Activated naive CD4-positive, alpha-beta T cell treated with anti-CD3 and anti-CD28 coated beads, Interleukin-2, amount 50 U/mL, for 16 hours (primary cell): ENCODE results near the gene SLCO2B1.

Source experiments
- DNase-seq: peaks from one replicate; pipeline ENCODE4 v3.0.0-alpha.2; 2020

SLCO2B1 gene

GRCh38 chr11:75195167-75195962 is 44.5 kb downstream of the SLCO2B1 start:
- DNase-seq: no peak

DNA sequence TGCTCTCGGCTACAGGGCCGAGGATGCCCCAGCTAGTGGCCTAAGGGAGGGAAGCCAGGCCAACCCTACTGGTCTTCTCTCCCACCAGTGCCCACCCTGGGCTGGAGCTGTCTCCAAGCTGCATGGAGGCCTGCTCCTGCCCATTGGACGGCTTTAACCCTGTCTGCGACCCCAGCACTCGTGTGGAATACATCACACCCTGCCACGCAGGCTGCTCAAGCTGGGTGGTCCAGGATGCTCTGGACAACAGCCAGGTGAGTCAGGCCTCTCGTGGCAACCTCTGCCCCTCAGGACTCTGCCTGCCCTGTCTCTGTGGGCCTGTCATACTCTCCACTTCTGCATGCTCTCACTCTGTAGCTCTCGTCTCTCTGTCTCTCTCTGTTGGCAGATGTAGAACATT is 45.5 kb downstream of the SLCO2B1 start:
- DNase-seq: no peak

DNA sequence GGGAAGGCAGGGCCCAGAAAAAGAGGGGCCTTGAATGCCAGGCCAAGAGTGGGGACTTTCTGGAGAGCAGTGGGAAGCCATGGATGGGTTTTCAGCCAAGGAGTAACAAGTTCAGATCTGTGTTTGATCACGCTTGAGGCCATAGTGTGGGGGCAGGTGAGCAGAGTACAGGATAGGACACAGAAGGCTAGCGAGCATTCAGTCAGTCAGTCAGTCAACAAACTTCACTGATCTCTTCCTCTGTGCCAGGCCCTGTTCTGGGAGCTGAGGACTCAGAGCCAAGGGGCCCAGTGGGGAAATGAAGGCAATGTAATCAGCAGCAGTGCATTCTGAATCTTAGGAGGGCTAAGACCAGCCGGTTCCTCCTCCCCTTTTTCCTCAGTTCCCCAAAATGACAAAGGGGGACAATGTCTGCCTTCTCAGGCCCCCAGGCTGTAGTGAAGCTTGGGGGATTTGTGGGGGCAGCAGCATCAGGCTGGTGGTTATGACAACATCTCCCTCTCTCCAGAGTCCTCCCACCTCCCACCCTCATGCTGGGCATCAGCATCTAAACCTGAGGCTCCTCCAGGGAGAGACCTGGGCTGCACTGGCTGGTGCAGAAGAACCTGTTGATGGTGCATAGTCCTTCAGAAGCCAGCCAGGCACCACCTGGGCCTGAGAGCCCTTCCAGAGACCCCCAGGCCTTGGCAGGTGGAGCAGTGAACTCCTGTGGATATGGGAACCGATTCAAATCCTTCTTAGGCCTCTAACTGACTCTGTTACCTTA is 46.8 kb downstream of the SLCO2B1 start:
- no peak for DNase-seq

- DNase-seq: no peak
These were observed 47.5 kb downstream of the SLCO2B1 start for GRCh38 chr11:75198278-75198973.

GRCh38 chr11:75199412-75199955 is 48.6 kb downstream of the SLCO2B1 start:
- no peak for DNase-seq

DNA sequence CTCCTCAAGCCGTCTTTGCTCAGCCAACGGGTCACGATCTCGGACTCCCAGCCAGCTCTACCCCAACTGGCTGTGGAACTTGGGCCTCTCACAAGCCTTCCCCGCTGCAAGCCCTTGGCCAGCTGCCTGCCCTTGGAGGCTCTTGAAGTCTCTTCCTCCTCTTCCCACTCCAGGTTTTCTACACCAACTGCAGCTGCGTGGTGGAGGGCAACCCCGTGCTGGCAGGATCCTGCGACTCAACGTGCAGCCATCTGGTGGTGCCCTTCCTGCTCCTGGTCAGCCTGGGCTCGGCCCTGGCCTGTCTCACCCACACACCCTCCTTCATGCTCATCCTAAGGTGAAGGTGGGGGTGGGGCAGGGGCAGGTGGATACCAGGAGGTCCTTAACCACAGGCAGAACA is 49.1 kb downstream of the SLCO2B1 start:
- DNase-seq: no peak

- DNase-seq: no peak
These were observed 49.6 kb downstream of the SLCO2B1 start for GRCh38 chr11:75200531-75200930.

GRCh38 chr11:75201771-75202170 is 50.9 kb downstream of the SLCO2B1 start:
- DNase-seq: no peak

DNA sequence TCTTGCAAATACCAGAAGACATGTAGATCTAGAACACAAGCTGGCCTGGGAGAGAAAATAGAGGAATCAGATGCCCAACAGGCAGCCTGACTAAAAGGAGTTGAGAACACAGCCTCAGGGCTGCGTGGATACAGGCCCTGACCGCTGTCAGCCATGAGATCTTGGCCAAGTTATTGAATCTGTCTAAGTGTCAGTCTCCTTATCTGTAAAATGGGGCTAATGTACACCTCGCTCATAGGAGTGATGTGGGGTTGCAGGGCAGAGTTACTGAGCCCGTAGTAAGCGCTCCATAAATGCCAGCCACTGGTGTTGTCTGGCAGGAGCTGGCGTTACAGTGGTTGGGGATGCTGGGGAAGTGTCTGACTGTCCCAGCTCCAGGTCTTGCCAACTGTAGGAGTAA is 51.3 kb downstream of the SLCO2B1 start:
- no peak for DNase-seq

DNA sequence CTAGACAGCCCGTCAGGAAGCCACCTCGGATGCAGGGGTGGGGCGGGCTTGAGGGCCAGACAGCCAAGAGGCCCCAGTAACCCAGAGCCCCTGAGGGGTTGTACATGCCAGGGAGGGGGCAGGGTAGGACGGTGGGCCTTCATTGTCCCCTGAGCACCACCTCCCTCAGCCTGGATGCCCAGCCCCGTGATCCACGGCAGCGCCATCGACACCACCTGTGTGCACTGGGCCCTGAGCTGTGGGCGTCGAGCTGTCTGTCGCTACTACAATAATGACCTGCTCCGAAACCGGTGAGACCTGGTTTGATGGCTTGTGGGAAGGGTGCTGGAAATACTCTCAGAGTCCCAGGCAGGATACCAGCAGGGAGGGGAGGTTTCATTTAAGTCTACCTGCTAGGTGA is 52.2 kb downstream of the SLCO2B1 start:
- no peak for DNase-seq

DNA sequence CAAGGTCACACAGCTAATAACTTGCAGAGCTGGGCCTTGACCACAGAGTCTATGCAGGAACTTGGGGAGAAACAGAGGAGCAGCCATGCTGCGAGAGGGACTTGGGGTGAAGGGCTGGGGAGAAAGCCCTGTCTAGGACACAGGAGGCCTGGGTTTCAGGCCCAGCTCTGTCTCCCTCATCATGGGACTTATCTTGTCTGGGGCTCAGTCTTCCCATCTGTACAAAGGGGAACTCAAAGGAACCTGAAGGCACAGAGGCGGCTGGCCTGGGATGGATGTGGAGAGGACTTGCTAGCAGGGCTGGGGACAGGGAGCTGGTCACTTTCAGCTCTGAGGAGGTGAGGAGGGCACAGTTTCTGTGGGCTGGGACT is 52.7 kb downstream of the SLCO2B1 start:
- no peak for DNase-seq

DNA sequence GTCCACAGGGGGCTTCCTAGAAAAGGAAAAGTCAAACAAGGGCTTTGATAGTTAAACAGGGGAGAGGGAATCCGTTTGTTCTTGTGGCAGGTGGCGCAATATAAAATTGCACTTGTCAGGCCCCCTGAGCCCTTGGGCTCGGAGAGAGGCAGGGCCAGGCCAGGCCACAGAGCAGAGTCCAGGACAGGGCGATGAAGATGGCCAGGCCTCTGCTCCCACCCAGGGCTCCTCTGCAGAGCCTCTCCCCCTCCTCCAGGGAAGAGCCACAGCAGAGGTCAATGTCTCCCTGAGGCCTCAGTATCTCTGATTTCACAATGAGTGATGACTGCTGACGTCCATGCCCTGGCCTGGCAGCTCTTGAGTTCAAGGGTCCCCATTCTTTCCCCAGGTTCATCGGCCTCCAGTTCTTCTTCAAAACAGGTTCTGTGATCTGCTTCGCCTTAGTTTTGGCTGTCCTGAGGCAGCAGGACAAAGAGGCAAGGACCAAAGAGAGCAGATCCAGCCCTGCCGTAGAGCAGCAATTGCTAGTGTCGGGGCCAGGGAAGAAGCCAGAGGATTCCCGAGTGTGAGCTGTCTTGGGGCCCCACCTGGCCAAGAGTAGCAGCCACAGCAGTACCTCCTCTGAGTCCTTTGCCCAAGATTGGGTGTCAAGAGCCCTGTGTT is 53.2 kb downstream of the SLCO2B1 start:
- no peak for DNase-seq

DNA sequence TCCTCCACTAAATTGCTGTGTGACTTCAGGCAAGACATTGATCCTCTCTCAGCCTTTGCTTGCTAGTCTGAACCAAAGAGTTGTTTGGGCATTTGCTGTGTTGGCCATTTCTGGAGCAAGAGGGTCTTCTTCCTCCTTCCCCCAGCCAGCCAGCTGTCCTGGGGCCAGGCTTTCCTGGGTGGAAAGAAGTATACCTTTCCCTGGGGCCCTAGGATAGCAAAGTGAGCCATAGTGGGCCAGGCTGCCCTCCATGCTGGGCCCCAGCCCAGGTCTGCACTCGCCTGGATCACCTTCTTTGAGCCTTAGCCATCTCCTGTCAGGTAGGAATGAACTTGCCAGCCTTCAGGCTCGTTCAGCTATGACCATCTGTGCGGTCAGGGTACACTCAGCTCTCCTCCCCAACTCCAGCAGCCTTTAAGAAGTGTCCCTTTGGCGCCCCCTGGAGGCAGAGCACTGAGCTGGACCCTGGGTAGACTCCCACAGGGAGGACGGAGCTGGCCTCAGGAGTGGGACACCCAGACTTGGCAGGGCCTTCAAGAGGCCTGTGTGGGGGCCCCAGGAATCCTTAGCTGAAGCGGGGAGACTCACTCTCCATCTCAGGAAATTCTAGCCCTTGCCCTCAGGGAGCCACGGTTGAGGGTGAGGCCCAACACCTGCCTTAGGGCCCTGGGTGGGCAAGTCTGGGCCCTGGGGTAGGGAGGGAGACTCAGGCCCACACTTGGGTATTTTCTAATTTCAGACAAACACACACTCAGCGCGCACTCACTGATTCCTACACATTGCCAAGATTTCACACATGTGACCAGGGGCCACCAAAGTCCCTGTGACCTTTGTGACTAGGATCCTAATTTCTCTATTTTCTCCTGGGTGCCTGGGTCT is 54.0 kb downstream of the SLCO2B1 start:
- DNase-seq: peak; percentile 79

DNA sequence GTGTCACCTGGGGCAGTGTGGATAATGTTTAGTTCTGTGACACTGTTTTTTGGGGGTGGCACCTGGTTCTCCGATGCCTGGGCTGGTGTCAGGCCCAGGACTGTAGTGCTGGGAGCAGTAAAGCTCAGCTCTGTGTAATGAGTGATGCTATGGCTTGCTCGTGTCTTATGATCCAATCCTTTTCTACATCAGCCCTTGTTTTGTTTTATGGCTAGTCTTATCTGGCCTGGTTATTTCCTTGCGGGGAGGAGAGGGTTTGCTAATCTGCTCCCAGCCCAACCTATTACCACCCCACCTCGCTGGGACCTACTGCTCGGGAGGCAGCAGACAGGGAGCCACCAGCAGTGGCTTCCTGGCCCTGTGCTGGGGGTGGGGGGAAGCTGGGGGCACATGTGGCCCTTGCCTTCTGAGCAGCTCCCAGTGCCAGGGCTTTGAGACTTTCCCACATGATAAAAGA is 54.7 kb downstream of the SLCO2B1 start:
- DNase-seq: no peak

DNA sequence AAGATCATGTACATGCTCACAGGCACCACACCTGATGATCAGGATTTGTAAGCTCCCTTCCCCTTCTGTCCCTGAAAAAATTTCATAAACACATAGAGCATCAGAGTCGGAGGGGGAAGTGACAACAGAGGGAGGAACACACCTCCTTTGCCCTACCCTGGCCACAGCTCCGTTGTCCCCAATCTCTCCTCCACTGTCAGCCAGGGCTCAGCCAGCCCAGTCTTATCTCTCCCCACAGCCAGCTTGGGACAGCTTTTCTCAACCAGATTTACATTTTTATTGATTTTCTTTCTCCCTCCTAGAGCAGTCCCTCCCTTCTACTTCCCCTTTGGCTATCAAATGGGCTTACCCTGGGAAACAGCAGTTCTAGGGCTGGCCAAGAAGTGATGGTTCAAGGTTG is 57.5 kb downstream of the SLCO2B1 start:
- no peak for DNase-seq

- DNase-seq: no peak
These were observed 61.5 kb downstream of the SLCO2B1 start for GRCh38 chr11:75212411-75212810.

- peak; percentile 71 for DNase-seq
These were observed 63.5 kb downstream of the SLCO2B1 start for GRCh38 chr11:75214411-75214821.

DNA sequence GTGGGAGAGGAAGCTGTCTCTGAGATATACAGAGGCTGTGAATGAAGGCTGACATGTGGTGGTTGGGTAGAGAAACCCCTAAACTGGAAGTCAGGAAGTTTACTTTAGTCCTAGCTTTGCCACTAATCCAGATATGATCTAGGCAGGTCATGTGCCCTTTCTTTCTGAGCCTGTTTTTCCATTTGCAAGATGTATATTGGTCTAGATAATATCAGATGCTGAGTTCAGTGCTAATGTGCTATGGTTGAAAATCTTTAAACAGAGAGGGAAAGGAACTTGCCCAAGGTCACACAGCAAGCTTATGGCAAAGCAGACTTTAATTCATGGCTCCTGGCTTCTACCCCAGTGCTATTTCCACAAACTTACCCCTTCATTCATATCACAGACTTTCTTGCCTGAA is 63.9 kb downstream of the SLCO2B1 start:
- DNase-seq: no peak

DNA sequence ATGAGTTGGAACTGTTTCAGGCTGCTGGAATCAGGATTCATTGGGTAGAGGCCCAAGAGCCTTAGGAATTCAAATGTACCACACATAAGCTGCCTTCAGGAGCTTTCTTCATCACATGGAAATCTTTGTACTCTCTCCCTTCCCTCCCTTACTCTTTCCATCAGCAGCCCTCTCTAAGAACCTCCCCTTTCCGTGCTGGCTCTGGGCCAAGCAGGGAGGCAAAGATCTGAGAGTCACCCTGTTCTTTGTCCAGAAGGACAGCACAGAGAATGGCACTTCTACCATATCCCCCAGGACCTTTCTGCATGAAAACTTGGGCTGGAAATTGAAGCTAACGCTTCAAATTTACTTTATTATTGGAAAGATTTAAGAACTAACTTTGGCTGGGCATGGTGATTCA is 69.0 kb downstream of the SLCO2B1 start:
- no peak for DNase-seq

DNA sequence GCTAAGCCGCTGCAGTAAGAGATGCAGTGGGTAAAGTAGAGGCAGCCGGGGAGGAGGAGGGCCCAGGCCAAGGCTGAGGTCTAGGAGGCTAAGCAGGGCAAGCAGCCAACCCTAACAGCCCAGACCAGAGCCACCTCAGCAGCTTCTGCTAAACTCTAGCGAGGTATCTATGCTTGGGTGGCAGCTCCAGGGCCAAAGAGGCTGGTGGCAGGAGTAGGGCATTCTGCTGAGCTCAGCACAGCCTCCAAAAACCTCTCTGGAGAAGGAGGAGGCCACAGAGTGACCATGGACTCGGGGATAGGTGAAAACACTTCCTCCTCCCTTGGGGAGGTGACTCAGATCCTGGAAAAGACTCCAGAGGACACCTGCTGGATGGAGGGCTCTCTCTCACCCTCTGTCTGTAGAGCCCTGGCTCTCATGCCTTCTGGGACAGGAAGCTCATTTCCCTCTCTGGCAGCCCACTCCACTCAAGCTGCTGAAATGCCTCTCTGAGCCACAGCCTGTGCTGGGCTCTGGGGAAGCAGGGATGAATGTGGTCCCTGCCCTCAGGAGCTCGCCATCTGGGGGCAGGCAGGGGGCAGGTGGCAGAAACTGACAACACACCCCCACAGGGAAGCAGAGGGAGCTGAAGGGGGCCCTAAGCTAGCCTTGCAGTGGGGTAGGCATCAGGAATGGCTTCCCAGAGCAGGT is 73.2 kb downstream of the SLCO2B1 start:
- no peak for DNase-seq

- no peak for DNase-seq
These were observed 74.9 kb downstream of the SLCO2B1 start for GRCh38 chr11:75225794-75226193.
